ENCODE data around the gene LZIC.

The LZIC gene

GRCh38 chr1:9912264-9912936 is 30.8 kb downstream of the LZIC start:
- H3K4me3 ChIP-seq (ENCODE audit: low read length): no peak overlapping the region
- no peak for TF ChIP-seq CTCF (IDR thresholded peaks at IDR 0.05; ENCODE audit: insufficient read depth, low read depth, low read length, missing control alignments)
- no peak for DNase-seq (ENCODE audit: low read depth)

GRCh38 chr1:9910423-9911178 is 32.6 kb downstream of the LZIC start:
- DNase-seq (ENCODE audit: low read depth): peak; percentile 100
- H3K4me3 ChIP-seq (ENCODE audit: low read length): peak overlapping the region; percentile 72

GRCh38 chr1:9910076-9910422 is 33.1 kb downstream of the LZIC start, which contains the start of gene CTNNBIP1:
CTNNBIP1 (minus strand) TSS chr1:9910269; CDS start chr1:9872064, 38,205 bp downstream.
- TF ChIP-seq CTCF (IDR thresholded peaks at IDR 0.05; ENCODE audit: insufficient read depth, low read depth, low read length, missing control alignments): no peak
- no peak for DNase-seq (ENCODE audit: low read depth)
- H3K4me3 ChIP-seq (ENCODE audit: low read length): peak within 1 kb of the TSS; percentile 81

More at GRCh38 chr1:9910423-9911178, 32.6 kb downstream of the LZIC start:
- TF ChIP-seq CTCF (IDR thresholded peaks at IDR 0.05; ENCODE audit: insufficient read depth, low read depth, low read length, missing control alignments): no peak

GRCh38 chr1:9909234-9910046 is 33.8 kb downstream of the LZIC start:
- peak; percentile 74 for DNase-seq (ENCODE audit: low read depth)
- TF ChIP-seq CTCF (IDR thresholded peaks at IDR 0.05; ENCODE audit: insufficient read depth, low read depth, low read length, missing control alignments): no peak

GRCh38 chr1:9908871-9909233 is 34.3 kb downstream of the LZIC start:
- peak overlapping the region; percentile 81 for H3K4me3 ChIP-seq (ENCODE audit: low read length)
- no peak for TF ChIP-seq CTCF (IDR thresholded peaks at IDR 0.05; ENCODE audit: insufficient read depth, low read depth, low read length, missing control alignments)
- no peak for DNase-seq (ENCODE audit: low read depth)

More at GRCh38 chr1:9909234-9910046, 33.8 kb downstream of the LZIC start:
- peak overlapping the region; percentile 81 for H3K4me3 ChIP-seq (ENCODE audit: low read length)

GRCh38 chr1:9907441-9907840 is 35.8 kb downstream of the LZIC start:
- TF ChIP-seq CTCF (IDR thresholded peaks at IDR 0.05; ENCODE audit: insufficient read depth, low read depth, low read length, missing control alignments): no peak
- H3K4me3 ChIP-seq (ENCODE audit: low read length): no peak overlapping the region

More at GRCh38 chr1:9907441-9907840, 35.8 kb downstream of the LZIC start:
- no peak for DNase-seq (ENCODE audit: low read depth)
